K562 (cell line): ENCODE measurements around the gene FH. TPM values are rescaled to one million over a fixed set of nuclear protein-coding genes. Genes with fewer than 3 reads are reported as not detected.

Experiments
- BRD9 ChIP-seq: fragments of 450-650 bp; IDR thresholded peaks from 2 replicates; pipeline ENCODE4 v1.6.1; 2018; ENCODE audit warnings: low read depth; ENCODE audit not compliant: partially characterized antibody
- ELF2 ChIP-seq: fragments of 250-450 bp; sonication (Bioruptor Pico); IDR thresholded peaks from 2 replicates; pipeline ENCODE4 v1.5.0; 2021; ENCODE audit warnings: mild to moderate bottlenecking
- FOXA1 ChIP-seq: fragments of 450-650 bp; IDR thresholded peaks from 2 replicates; pipeline ENCODE4 v1.6.1; 2016; ENCODE audit warnings: mild to moderate bottlenecking, borderline replicate concordance
- FOXM1 ChIP-seq, 2 experiments: fragments of 450-650 bp in 1 of 2; sonication (generic) in 1 of 2; formaldehyde crosslinking in 1 of 2; IDR thresholded peaks; 2 replicates each; pipeline versions ENCODE4 v1.6.1 to v1.9.0; 2017 to 2022; ENCODE audit warnings: low read depth in 2 of 2, mild to moderate bottlenecking in 2 of 2, missing genetic modification reagents in 1 of 2, moderate library complexity in 1 of 2
- HIVEP1 ChIP-seq: fragments of 250-450 bp; sonication (Bioruptor Pico); IDR thresholded peaks from 2 replicates; pipeline ENCODE4 v1.4.0; 2020; ENCODE audit warnings: mild to moderate bottlenecking
- ILF3 ChIP-seq: fragments of 450-650 bp; IDR thresholded peaks from 2 replicates; pipeline ENCODE4 v1.6.1; 2018; ENCODE audit warnings: antibody characterized with exemption, mild to moderate bottlenecking, moderate library complexity, borderline replicate concordance
- KLF16 ChIP-seq: IDR thresholded peaks from 2 replicates; pipeline ENCODE4 v1.6.1; 2016; ENCODE audit warnings: antibody characterized with exemption
- MCM7 ChIP-seq, 2 experiments: fragments of 450-650 bp; IDR thresholded peaks; 2 replicates each; pipeline ENCODE4 v1.6.1; 2016 to 2018
- NCOR1 ChIP-seq: fragments of 450-650 bp; IDR thresholded peaks from 2 replicates; pipeline ENCODE4 v1.6.1; 2016; ENCODE audit warnings: mild to moderate bottlenecking, moderate library complexity
- POLR3A ChIP-seq: IDR thresholded peaks from 2 replicates; pipeline ENCODE4 v1.6.1; 2011; ENCODE audit warnings: borderline replicate concordance, mild to moderate bottlenecking, moderate library complexity; ENCODE audit not compliant: insufficient read length, insufficient read depth; ENCODE audit errors: extremely low read depth
- SAFB ChIP-seq: fragments of 200-400 bp; formaldehyde crosslinking; IDR thresholded peaks from 2 replicates; pipeline ENCODE4 v1.6.1; 2017; ENCODE audit warnings: low read depth, low read length, borderline replicate concordance
- TBP ChIP-seq: optimal IDR thresholded peaks from 2 replicates; pipeline ENCODE3; 2011; ENCODE audit warnings: low read depth, low read length, improper control_type of control experiment
- ZEB2 ChIP-seq: fragments of 450-650 bp; IDR thresholded peaks from 2 replicates; pipeline ENCODE4 v1.6.1; 2016
- ZNF140 ChIP-seq: fragments of 250-450 bp; sonication (Bioruptor Pico); IDR thresholded peaks from 2 replicates; pipeline ENCODE4 v1.8.0; 2021; ENCODE audit warnings: moderate library complexity, mild to moderate bottlenecking, inconsistent platforms
- polyA plus RNA-seq, 8 experiments: library from polyadenylated mRNA; depleted of rRNA in 4 of 8; stranded (reverse) in 5 of 8; unstranded in 3 of 8; fragments of >200 nt; fragmentation: Nextera tagmentation in 2 of 8; fragmentation: Illumina TruSeq in 1 of 8; extraction: Ambion mirVana in 2 of 8; extraction: Trizol in 1 of 8; gene quantifications; 2 replicates each; pipeline versions ENCODE4 v1.2.1 to v1.2.3, GENCODE V29; 2011 to 2014; ENCODE audit warnings: inconsistent platforms in 1 of 8, missing spikeins in 1 of 8
- total RNA-seq, 7 experiments: library from RNA; depleted of rRNA in 6 of 7; stranded (reverse); fragments of >200 nt in 6 of 7; fragmentation: Illumina TruSeq in 2 of 7; extraction: Trizol in 2 of 7; gene quantifications; 2 replicates each; pipeline versions ENCODE4 v1.2.1 to v1.2.3, GENCODE V29; 2011 to 2021; ENCODE audit warnings: low replicate concordance in 1 of 7
- TF ChIP-seq, protein P1 (sequence below), 2 experiments: fragments of 450-650 bp; IDR thresholded peaks; 2 replicates each; pipeline ENCODE4 v1.6.1; 2016; ENCODE audit warnings: mild to moderate bottlenecking in 2 of 2, borderline replicate concordance in 1 of 2, low read depth in 1 of 2, moderate library complexity in 1 of 2
- TF ChIP-seq, protein P2 (sequence below), 2 experiments: fragments of 450-650 bp in 1 of 2; sonication (generic) in 1 of 2; formaldehyde crosslinking; conservative IDR thresholded peaks; 2 replicates each; pipeline versions ENCODE4 v1.4.0 to v1.8.1; 2020 to 2022; ENCODE audit warnings: mild to moderate bottlenecking in 1 of 2, missing genetic modification reagents in 1 of 2
- TF ChIP-seq, protein P3 (sequence below): fragments of 450-650 bp; IDR thresholded peaks from 2 replicates; pipeline ENCODE4 v1.6.1; 2016

Gene FH
- total and polyA plus RNA-seq, 9 of the 15 experiments (the other 6 are each of a cell fraction or from before 2014, with no cell fraction given): 117 to 240 (median 211) TPM

DNA sequence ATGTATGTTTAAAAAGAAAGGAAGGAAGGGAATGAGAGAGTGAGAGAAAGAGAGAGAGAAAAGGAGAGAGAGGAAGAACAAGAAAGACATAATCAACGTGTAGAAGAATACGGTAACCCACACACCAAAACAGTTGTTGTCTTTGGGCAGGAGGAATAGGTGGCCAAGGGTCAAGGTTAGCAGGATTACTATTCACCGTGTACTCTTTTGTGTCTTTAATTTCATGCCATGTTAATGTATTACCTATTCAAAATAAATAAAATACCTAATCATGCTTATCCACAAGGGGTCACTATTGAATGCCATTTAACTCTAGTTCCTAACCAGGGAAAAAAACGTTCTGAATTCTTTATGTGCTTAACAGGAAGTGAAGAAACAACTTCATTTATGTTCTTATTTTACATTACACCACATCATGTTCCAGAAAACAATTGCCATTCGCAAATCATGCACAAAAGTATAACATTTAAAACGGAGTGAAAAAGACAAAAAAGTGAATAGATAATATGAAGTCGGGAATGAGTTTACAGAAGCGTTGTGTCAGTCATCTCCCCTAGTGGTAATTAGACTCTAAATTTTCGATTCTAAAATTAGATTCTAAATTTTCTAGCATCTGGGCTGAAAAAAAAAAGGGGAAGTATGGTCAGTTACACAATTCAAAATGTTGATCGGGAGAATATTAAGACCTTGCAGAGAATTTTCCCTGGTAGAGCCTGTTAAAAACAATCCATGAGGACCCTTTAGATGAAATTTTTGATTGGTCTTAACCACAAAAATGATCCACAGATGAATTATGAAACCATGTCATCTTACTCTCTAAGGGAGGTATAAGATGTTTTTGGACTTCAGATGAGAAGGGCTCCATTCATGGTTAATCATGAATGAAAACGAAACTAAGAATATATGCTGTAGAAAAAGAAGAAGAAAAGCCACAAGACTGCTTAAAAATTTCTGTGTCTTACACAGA, 11.9 kb upstream of the FH start (continued):
- TF ChIP-seq, protein P1, sequence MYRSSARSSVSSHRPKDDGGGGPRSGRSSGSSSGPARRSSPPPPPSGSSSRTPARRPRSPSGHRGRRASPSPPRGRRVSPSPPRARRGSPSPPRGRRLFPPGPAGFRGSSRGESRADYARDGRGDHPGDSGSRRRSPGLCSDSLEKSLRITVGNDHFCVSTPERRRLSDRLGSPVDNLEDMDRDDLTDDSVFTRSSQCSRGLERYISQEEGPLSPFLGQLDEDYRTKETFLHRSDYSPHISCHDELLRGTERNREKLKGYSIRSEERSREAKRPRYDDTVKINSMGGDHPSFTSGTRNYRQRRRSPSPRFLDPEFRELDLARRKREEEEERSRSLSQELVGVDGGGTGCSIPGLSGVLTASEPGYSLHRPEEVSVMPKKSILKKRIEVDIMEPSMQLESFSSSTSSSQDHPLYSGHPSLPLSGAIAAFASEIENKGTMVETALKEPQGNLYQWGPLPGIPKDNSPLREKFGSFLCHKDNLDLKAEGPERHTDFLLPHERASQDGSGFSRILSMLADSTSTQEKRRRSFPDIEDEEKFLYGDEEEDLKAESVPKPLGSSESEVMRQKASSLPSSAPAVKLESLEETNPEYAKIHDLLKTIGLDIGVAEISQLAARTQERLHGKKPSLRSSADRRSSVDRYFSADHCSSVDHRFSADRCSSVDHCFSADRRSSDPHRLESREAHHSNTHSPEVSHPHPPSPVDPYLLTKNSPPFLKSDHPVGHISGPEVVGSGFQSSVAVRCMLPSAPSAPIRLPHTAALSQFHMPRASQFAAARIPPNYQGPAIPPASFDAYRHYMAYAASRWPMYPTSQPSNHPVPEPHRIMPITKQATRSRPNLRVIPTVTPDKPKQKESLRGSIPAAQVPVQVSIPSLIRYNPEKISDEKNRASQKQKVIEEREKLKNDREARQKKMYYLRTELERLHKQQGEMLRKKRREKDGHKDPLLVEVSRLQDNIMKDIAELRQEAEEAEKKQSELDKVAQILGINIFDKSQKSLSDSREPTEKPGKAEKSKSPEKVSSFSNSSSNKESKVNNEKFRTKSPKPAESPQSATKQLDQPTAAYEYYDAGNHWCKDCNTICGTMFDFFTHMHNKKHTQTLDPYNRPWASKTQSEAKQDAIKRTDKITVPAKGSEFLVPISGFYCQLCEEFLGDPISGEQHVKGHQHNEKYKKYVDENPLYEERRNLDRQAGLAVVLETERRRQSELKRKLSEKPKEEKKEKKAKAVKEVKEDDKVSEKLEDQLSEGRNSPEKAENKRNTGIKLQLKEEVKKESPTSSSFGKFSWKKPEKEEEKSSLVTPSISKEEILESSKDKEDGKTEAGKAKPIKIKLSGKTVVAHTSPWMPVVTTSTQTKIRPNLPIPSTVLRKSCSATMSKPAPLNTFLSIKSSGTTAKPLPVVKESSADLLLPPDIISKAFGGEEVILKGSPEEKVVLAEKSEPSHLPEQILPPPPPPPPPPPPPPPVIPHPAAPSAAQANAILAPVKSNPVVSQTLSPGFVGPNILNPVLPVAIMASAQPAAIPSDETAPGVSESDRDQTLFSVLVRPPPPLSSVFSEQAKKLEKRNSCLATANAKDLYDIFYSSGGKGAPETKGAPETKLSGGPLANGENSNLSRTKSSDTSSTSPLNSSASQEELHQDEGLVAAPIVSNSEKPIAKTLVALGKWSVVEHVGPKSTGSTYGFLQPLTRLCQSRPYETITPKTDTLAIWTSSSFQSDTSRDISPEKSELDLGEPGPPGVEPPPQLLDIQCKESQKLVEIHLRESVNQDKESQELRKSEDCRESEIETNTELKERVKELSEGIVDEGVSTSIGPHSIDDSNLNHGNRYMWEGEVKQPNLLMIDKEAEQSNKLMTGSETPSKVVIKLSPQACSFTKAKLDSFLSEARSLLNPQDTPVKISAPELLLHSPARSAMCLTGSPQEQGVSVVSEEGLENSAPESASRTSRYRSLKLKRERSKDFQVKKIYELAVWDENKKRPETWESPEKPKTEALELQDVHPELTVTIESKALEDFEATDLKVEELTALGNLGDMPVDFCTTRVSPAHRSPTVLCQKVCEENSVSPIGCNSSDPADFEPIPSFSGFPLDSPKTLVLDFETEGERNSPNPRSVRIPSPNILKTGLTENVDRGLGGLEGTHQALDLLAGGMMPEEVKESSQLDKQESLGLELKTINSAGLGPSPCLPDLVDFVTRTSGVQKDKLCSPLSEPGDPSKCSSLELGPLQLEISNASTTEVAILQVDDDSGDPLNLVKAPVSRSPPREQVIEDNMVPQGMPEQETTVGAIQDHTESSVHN (IDR thresholded peaks at IDR 0.05; ENCODE audit: borderline replicate concordance in 1 of 2, low read depth in 1 of 2): no peak
- peak; percentile 98 for TF ChIP-seq BRD9
- TF ChIP-seq TBP: peak; percentile 20
- peak; percentile 61; the same call in 1 of the 2 replicates for TF ChIP-seq ILF3
- TF ChIP-seq ELF2 (CRISPR knock-in tag): peak; percentile 61; the same call in 1 of the 2 replicates
- no peak for TF ChIP-seq HIVEP1 (CRISPR knock-in tag)
- no peak for TF ChIP-seq SAFB
- 0 out of 2 replicates have a peak, but pooled peaks have one; percentile 4 for TF ChIP-seq FOXM1 (IDR thresholded peaks at IDR 0.05; ENCODE audit: low read depth)
- no peak for TF ChIP-seq FOXM1 (CRISPR knock-in tag; IDR thresholded peaks at IDR 0.05; ENCODE audit: low read depth)
- TF ChIP-seq FOXA1: 0 out of 2 replicates have a peak, but pooled peaks have one; percentile 5
- TF ChIP-seq NCOR1: peak; percentile 4; the same call in 1 of the 2 replicates
- no peak for TF ChIP-seq POLR3A
- peak; percentile 64; the same call in 1 of the 2 replicates for TF ChIP-seq ZEB2
- TF ChIP-seq, protein P2, sequence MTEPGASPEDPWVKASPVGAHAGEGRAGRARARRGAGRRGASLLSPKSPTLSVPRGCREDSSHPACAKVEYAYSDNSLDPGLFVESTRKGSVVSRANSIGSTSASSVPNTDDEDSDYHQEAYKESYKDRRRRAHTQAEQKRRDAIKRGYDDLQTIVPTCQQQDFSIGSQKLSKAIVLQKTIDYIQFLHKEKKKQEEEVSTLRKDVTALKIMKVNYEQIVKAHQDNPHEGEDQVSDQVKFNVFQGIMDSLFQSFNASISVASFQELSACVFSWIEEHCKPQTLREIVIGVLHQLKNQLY (CRISPR knock-in tag; conservative IDR thresholded peaks at IDR 0.05): no peak
- TF ChIP-seq ZNF140 (CRISPR knock-in tag): no peak
- TF ChIP-seq MCM7 (IDR thresholded peaks at IDR 0.05): no peak
- no peak for TF ChIP-seq KLF16
- TF ChIP-seq, protein P3, sequence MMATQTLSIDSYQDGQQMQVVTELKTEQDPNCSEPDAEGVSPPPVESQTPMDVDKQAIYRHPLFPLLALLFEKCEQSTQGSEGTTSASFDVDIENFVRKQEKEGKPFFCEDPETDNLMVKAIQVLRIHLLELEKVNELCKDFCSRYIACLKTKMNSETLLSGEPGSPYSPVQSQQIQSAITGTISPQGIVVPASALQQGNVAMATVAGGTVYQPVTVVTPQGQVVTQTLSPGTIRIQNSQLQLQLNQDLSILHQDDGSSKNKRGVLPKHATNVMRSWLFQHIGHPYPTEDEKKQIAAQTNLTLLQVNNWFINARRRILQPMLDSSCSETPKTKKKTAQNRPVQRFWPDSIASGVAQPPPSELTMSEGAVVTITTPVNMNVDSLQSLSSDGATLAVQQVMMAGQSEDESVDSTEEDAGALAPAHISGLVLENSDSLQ: peak; percentile 94
